Measurements from ENCODE around the gene RIPK3. TPM values are rescaled to one million over a fixed set of nuclear protein-coding genes. Genes with fewer than 3 reads are reported as not detected.
A peak's percentile ranks its signal among the peaks of the same experiment; 100 is the strongest.

Gene RIPK3
- total RNA-seq, 1 donor from 2014 or later: 38.9 TPM

DNA sequence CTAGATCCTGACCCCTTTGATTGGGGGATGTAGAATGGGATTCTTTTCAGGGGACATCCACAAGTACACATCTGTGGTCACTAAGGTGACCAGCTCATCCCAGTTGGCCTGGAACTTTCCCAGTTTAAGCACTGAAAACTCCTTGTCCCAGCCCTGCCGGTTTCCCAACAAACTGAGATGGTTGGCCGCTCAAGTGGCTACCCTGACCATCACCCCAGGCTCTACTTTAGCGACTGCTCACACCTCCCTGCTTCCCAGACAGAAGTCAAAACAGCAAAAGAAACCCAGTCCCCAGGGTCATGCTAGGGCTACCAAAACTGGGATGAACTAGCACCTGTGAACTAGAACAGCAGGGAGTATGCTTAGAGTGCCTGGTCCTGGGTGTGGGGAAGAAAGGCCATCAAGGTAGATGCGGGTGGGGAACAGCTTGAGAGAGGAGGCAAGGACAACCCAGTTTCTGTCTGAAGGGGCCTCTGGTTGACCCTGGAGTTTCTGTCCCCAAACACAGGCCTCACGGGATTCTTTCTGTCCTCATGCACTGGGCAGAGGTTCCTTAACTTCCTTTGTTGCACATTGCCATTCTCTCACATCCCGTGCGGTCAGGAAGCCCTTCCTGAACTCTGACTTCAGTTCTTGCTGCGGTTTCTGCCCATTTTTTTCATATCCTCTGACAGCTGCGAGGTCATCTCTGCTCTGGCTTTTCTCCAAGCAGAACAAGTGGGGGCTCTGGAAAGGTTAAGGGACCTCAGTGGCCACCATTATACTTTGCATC is 26.9 kb downstream of the RIPK3 start:
- ChIA-PET CTCF (interaction anchor here (1.1 to 4.7 kb wide), 3 partner anchors 19 to 33 kb away, joined by 3 to 35 read pairs (median 4); no protein-coding TSS in a partner anchor), POLR2A (interaction anchor here (0.6 to 3.0 kb wide), 6 partner anchors 9 to 118 kb away, joined by 3 to 26 read pairs (median 4); partner anchors contain the start of genes DHRS1, NOP9 and TINF2)
- H3K4me1 Mint-ChIP-seq: peaks cover 53% of the 10 kb centered on the region
- H3K9me3 Mint-ChIP-seq: no peaks in the 10 kb centered on the region
- ATAC-seq (ENCODE audit: low read depth) (no peak), DNase-seq (no peak)
- intact Hi-C loops (cut with micrococcal nuclease): loop anchor here (1.0 kb wide), 1 partner anchor 166 kb away; the partner anchor contains the start of gene RNF31
- peak overlapping the region; percentile 77 for H3K27ac Mint-ChIP-seq
- H3K4me3 Mint-ChIP-seq: no peak overlapping the region
- H3K36me3 Mint-ChIP-seq (ENCODE audit: low read depth): peaks cover 3% of the 10 kb centered on the region
- TF ChIP-seq, protein P1, sequence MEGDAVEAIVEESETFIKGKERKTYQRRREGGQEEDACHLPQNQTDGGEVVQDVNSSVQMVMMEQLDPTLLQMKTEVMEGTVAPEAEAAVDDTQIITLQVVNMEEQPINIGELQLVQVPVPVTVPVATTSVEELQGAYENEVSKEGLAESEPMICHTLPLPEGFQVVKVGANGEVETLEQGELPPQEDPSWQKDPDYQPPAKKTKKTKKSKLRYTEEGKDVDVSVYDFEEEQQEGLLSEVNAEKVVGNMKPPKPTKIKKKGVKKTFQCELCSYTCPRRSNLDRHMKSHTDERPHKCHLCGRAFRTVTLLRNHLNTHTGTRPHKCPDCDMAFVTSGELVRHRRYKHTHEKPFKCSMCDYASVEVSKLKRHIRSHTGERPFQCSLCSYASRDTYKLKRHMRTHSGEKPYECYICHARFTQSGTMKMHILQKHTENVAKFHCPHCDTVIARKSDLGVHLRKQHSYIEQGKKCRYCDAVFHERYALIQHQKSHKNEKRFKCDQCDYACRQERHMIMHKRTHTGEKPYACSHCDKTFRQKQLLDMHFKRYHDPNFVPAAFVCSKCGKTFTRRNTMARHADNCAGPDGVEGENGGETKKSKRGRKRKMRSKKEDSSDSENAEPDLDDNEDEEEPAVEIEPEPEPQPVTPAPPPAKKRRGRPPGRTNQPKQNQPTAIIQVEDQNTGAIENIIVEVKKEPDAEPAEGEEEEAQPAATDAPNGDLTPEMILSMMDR (IDR thresholded peaks at IDR 0.05): no peak
- no peaks in the 10 kb centered on the region for H3K27me3 Mint-ChIP-seq

DNA sequence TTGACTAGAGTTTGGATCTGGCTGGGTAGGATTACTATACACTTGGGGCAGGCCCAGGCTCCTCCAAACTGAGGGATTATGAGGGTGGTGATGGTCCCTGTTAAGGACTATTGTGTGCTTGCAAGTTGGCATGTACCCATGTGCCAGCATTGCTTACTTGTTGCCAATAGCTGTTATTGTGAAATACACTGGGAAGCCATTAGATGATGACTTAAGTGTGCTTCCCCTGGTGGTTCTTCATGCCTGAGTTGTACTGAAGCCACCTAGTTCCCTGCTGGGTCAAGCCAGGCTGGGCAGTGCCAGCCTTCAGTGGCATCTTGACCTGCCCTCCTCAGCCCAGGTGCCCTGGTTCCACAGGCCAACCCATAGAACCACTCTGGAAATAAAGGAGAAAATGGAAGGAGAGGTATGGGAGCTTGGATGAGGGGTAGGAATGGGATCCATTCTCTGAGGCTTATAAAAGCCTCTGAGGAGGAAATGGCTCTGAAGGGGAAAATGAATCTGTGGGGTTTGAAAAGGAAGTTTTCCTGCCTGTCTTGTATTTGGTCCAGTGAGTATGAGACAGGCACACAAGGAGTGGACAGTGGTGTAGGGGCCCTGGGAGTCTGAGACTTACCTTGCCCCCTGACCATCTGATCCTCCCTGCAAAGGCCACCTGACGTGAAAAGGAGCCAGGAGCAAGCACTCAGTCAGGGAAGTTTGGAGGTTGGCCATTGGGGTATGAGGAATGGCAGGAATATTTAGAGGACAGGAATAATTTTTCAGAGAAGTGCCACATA is 27.8 kb downstream of the RIPK3 start:
- intact Hi-C loops (cut with micrococcal nuclease): loop anchor here (1.0 to 2.0 kb wide), 4 partner anchors 20 to 197 kb away; partner anchors contain the start of genes DCAF11, NRL and RNF31

DNA sequence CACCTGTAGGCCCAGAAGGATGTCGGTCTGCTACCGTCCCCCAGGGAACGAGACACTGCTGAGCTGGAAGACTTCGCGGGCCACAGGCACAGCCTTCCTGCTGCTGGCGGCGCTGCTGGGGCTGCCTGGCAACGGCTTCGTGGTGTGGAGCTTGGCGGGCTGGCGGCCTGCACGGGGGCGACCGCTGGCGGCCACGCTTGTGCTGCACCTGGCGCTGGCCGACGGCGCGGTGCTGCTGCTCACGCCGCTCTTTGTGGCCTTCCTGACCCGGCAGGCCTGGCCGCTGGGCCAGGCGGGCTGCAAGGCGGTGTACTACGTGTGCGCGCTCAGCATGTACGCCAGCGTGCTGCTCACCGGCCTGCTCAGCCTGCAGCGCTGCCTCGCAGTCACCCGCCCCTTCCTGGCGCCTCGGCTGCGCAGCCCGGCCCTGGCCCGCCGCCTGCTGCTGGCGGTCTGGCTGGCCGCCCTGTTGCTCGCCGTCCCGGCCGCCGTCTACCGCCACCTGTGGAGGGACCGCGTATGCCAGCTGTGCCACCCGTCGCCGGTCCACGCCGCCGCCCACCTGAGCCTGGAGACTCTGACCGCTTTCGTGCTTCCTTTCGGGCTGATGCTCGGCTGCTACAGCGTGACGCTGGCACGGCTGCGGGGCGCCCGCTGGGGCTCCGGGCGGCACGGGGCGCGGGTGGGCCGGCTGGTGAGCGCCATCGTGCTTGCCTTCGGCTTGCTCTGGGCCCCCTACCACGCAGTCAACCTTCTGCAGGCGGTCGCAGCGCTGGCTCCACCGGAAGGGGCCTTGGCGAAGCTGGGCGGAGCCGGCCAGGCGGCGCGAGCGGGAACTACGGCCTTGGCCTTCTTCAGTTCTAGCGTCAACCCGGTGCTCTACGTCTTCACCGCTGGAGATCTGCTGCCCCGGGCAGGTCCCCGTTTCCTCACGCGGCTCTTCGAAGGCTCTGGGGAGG is 28.9 kb downstream of the RIPK3 start, which contains the start of gene LTB4R:
Gene LTB4R, plus strand, starts transcription at position 857 of the 959 bp plus-strand sequence. CDS start 4,150 bp downstream, outside the sequence.
- H3K4me1 Mint-ChIP-seq: peaks cover 59% of the 10 kb centered on the region
- intact Hi-C loops (cut with micrococcal nuclease): loop anchor here (1.0 to 2.0 kb wide), 3 partner anchors 21 to 196 kb away; partner anchors contain the start of genes DCAF11 and NRL
- peak within 1 kb of the TSS; percentile 80 for H3K27ac Mint-ChIP-seq
- peak within 1 kb of the TSS; percentile 75 for H3K4me3 Mint-ChIP-seq
- peaks cover 22% of the 10 kb centered on the region for H3K36me3 Mint-ChIP-seq (ENCODE audit: low read depth)
- ChIA-PET CTCF (interaction anchor here (0.7 to 7.2 kb wide), 9 partner anchors 8 to 121 kb away, joined by 3 to 67 read pairs (median 7); partner anchors contain the start of genes DHRS1, NOP9 and TINF2), POLR2A (interaction anchor here (0.5 to 4.4 kb wide), 23 partner anchors 11 to 216 kb away, joined by 3 to 26 read pairs (median 3); partner anchors contain the start of genes CHMP4A, DHRS1, IRF9 and KHNYN)
- H3K9me3 Mint-ChIP-seq: no peaks in the 10 kb centered on the region
- ATAC-seq (ENCODE audit: low read depth) (peak; percentile 78), DNase-seq (peak; percentile 73)
- H3K27me3 Mint-ChIP-seq: no peaks in the 10 kb centered on the region
- TF ChIP-seq, protein P1 (IDR thresholded peaks at IDR 0.05): no peak

More for the DNA sequence above, 27.8 kb downstream of the RIPK3 start:
- ChIA-PET CTCF (interaction anchor here (1.1 to 7.2 kb wide), 5 partner anchors 14 to 70 kb away, joined by 3 to 67 read pairs (median 4); partner anchors contain the start of genes DHRS1, NOP9 and TINF2), POLR2A (interaction anchor here (0.7 to 4.4 kb wide), 8 partner anchors 8 to 218 kb away, joined by 3 to 26 read pairs (median 14); partner anchors contain the start of genes CHMP4A, DHRS1, KHNYN and MDP1)
- Mint-ChIP-seq H3K27ac (peak overlapping the region; percentile 77), H3K27me3 (no peaks in the 10 kb centered on the region), H3K9me3 (no peaks in the 10 kb centered on the region), H3K4me1 (peaks cover 59% of the 10 kb centered on the region), H3K4me3 (peak overlapping the region; percentile 75), H3K36me3 (ENCODE audit: low read depth) (peaks cover 11% of the 10 kb centered on the region)
- TF ChIP-seq, protein P1 (IDR thresholded peaks at IDR 0.05): no peak
- DNase-seq (no peak), ATAC-seq (ENCODE audit: low read depth) (no peak)

DNA sequence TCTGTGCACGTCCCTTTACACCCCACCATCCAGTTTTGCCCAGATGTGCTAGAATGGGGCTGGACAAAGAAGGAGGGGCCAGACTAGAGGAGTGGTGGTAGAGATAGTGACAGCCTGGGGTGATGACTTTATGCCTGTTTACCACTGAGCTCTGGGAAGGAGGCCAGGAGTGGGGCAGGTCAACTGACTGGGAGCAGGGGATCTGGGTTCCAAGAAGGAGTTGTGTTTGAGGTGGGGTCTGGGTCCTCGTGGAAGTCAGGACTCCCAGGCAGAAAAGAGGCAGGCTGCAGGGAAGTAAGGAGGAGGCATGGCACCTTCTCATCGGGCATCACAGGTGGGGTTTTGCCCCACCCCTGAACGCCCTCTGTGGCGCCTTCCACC is 29.5 kb downstream of the RIPK3 start:
- peaks cover 29% of the 10 kb centered on the region for H3K36me3 Mint-ChIP-seq (ENCODE audit: low read depth)
- no peaks in the 10 kb centered on the region for H3K27me3 Mint-ChIP-seq
- CTCF ChIA-PET: interaction anchor here (0.7 to 7.2 kb wide), 8 partner anchors 8 to 121 kb away, joined by 3 to 67 read pairs (median 23); partner anchors contain the start of genes DHRS1, MDP1, NOP9 and TINF2
- ATAC-seq (ENCODE audit: low read depth): no peak
- H3K9me3 Mint-ChIP-seq: no peaks in the 10 kb centered on the region
- H3K4me1 Mint-ChIP-seq: peaks cover 59% of the 10 kb centered on the region
- POLR2A ChIA-PET: interaction anchor here (0.5 to 4.4 kb wide), 22 partner anchors 10 to 216 kb away, joined by 3 to 26 read pairs (median 3); partner anchors contain the start of genes DHRS1, IRF9, KHNYN and MDP1
- TF ChIP-seq, protein P1 (IDR thresholded peaks at IDR 0.05): no peak
- peak overlapping the region; percentile 80 for H3K27ac Mint-ChIP-seq
- peak overlapping the region; percentile 75 for H3K4me3 Mint-ChIP-seq
- DNase-seq: no peak
- intact Hi-C loops (cut with micrococcal nuclease): loop anchor here (2.0 kb wide), 1 partner anchor 195 kb away; the partner anchor contains the start of genes DCAF11 and NRL

Measured in activated B cell treated with CpG ODN at 0.5 μM for 24 hours (primary cell).